ENCODE data around the gene TCTN1. TPM values are rescaled to one million over a fixed set of nuclear protein-coding genes. Genes with fewer than 3 reads are reported as not detected.

Gene TCTN1
- total RNA-seq, 1 donor from 2014 or later: 24.4 TPM

DNA sequence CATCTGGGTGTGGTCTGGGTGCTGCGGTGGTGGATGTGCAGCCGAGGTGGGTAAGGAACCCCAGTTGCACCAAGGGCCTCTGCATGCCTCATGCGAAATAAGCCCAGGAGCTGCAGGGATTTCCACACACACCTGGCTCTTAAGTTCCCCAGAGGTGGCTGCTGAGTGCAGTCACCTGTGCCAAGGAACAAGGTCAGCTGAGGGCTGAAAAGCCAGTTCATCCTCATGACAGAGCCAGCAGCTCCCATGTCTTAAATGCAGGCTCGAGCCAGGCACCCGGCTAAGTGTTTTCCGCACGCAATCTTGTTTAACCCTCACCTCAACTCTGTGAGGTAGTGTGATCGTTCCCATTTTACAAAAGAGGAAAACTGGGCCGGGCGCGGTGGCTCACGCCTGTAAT, 65.3 kb downstream of the TCTN1 start:
- TF ChIP-seq, protein P1, sequence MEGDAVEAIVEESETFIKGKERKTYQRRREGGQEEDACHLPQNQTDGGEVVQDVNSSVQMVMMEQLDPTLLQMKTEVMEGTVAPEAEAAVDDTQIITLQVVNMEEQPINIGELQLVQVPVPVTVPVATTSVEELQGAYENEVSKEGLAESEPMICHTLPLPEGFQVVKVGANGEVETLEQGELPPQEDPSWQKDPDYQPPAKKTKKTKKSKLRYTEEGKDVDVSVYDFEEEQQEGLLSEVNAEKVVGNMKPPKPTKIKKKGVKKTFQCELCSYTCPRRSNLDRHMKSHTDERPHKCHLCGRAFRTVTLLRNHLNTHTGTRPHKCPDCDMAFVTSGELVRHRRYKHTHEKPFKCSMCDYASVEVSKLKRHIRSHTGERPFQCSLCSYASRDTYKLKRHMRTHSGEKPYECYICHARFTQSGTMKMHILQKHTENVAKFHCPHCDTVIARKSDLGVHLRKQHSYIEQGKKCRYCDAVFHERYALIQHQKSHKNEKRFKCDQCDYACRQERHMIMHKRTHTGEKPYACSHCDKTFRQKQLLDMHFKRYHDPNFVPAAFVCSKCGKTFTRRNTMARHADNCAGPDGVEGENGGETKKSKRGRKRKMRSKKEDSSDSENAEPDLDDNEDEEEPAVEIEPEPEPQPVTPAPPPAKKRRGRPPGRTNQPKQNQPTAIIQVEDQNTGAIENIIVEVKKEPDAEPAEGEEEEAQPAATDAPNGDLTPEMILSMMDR (IDR thresholded peaks at IDR 0.05; ENCODE audit: unreplicated experiment): no peak

DNA sequence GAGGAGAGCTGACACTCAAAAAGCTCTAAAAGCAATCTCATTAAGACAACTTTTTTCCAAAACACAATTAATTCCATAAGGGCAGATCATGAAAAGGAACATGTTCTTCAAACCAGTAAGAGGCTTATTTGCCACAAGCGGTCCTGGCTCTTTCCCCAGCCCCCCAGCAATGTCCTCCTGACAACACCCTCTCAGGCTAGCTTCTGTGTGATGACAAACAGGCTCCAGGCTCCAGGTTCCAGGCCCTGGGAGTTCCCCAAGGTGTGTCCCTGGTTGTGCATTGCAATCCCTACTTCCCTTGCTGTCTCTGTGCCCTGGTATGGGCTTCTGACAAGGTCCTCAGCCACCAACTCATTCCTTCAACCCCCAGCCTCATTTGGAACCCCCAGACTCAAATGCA, 66.1 kb downstream of the TCTN1 start:
- TF ChIP-seq, protein P1 (IDR thresholded peaks at IDR 0.05; ENCODE audit: unreplicated experiment): no peak
- Mint-ChIP-seq H3K4me3 (ENCODE audit: unreplicated experiment) (no peak overlapping the region), H3K9me3 (ENCODE audit: unreplicated experiment) (no peaks in the 10 kb centered on the region), H3K27ac (ENCODE audit: unreplicated experiment) (no peak overlapping the region), H3K4me1 (ENCODE audit: unreplicated experiment) (peaks cover 9% of the 10 kb centered on the region), H3K27me3 (ENCODE audit: unreplicated experiment) (peaks cover 2% of the 10 kb centered on the region), H3K36me3 (ENCODE audit: low read depth, unreplicated experiment) (peaks cover 4% of the 10 kb centered on the region)
- DNase-seq (ENCODE audit: low spot score): no peak

More for the DNA sequence above, 65.3 kb downstream of the TCTN1 start:
- Mint-ChIP-seq H3K9me3 (ENCODE audit: unreplicated experiment) (no peaks in the 10 kb centered on the region), H3K36me3 (ENCODE audit: low read depth, unreplicated experiment) (peaks cover 10% of the 10 kb centered on the region), H3K4me1 (ENCODE audit: unreplicated experiment) (peaks cover 9% of the 10 kb centered on the region), H3K27me3 (ENCODE audit: unreplicated experiment) (peaks cover 2% of the 10 kb centered on the region), H3K4me3 (ENCODE audit: unreplicated experiment) (no peak overlapping the region), H3K27ac (ENCODE audit: unreplicated experiment) (no peak overlapping the region)
- DNase-seq (ENCODE audit: low spot score): no peak

DNA sequence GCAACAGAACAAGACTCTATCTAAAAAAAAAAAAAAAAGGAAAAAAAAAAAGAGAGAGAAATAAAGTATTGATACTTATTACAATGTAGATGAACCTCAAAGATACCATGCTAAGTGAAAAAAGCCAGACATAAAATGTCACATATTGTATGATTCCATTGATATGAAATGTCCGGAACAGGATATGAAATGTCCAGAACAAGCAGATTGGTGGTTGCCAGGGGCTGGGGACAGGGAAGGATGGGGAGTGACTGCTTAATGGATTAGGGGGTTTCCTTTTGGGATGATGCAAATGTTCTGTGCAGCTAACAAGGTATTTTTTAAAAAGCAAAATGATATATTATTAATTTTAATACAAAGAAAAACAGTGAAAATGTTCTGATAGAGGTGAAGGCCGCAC, 70.0 kb downstream of the TCTN1 start:
- Mint-ChIP-seq H3K4me1 (ENCODE audit: unreplicated experiment) (peaks cover 5% of the 10 kb centered on the region), H3K4me3 (ENCODE audit: unreplicated experiment) (no peak overlapping the region), H3K27ac (ENCODE audit: unreplicated experiment) (no peak overlapping the region), H3K9me3 (ENCODE audit: unreplicated experiment) (no peaks in the 10 kb centered on the region), H3K27me3 (ENCODE audit: unreplicated experiment) (peaks cover 7% of the 10 kb centered on the region), H3K36me3 (ENCODE audit: low read depth, unreplicated experiment) (peaks cover 10% of the 10 kb centered on the region)
- TF ChIP-seq, protein P1 (IDR thresholded peaks at IDR 0.05; ENCODE audit: unreplicated experiment): no peak
- DNase-seq (ENCODE audit: low spot score): no peak

DNA sequence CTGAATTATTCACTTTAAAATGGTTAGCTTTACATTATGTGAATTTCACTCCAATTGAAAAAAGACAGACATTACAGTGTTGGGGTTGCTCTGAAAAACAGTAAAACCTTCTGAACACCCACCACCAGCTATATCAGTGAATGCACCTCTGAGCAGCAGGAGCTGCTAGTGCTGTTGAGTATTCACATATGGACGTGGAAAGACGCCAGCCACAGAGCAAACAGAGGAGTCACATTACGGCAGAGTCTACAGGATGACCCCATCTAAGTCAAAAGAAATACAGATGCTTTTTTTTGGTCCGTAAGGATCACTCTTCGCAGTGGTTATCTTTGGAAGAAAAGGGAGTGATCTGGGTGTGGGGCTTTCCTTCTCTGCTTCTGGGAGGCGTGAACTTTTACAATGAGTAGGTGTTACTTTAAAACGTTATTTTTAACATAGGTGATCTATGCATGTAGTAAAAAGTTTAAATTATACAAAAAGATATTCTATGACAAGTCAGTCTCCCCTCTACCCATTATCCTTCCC, 70.4 kb downstream of the TCTN1 start:
- no peak overlapping the region for H3K27ac Mint-ChIP-seq (ENCODE audit: unreplicated experiment)
- peaks cover 10% of the 10 kb centered on the region for H3K36me3 Mint-ChIP-seq (ENCODE audit: low read depth, unreplicated experiment)
- no peaks in the 10 kb centered on the region for H3K9me3 Mint-ChIP-seq (ENCODE audit: unreplicated experiment)
- no peak overlapping the region for H3K4me3 Mint-ChIP-seq (ENCODE audit: unreplicated experiment)
- DNase-seq (ENCODE audit: low spot score): no peak
- peaks cover 6% of the 10 kb centered on the region for H3K4me1 Mint-ChIP-seq (ENCODE audit: unreplicated experiment)
- TF ChIP-seq, protein P1 (IDR thresholded peaks at IDR 0.05; ENCODE audit: unreplicated experiment): no peak
- H3K27me3 Mint-ChIP-seq (ENCODE audit: unreplicated experiment): peaks cover 7% of the 10 kb centered on the region

DNA sequence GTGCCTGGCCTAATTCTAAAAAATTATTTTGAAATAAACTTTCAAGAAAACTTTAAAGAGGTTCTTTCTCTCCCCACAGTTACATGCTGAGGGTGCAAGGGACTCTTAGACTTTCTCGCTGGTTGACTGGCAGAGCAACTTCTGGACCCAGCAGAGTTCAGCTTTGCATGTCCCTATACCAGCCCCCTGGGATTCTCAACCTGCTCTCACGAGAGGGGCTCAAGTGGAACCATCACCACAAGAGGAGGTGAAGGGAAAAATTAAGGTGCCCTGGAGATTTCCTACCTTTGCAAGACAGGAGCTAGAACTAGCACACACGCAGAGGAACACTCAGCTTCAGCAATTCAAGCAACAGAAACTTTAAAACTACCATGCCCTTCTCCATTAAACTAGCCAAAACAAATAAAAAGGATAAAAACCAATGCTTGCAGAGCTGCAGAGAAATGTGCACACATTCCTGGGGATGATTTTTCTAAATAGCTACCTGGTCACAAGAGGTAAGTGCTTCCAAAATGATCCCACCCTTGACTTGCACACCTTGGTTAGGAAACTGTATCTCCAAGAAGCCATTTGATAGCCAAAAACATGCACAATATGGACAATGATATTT, 72.5 kb downstream of the TCTN1 start:
- TF ChIP-seq, protein P1 (IDR thresholded peaks at IDR 0.05; ENCODE audit: unreplicated experiment): no peak
- Mint-ChIP-seq H3K9me3 (ENCODE audit: unreplicated experiment) (no peaks in the 10 kb centered on the region), H3K4me3 (ENCODE audit: unreplicated experiment) (no peak overlapping the region), H3K27me3 (ENCODE audit: unreplicated experiment) (peaks cover 12% of the 10 kb centered on the region), H3K27ac (ENCODE audit: unreplicated experiment) (no peak overlapping the region), H3K4me1 (ENCODE audit: unreplicated experiment) (peaks cover 16% of the 10 kb centered on the region), H3K36me3 (ENCODE audit: low read depth, unreplicated experiment) (peaks cover 6% of the 10 kb centered on the region)
- no peak for DNase-seq (ENCODE audit: low spot score)

Measured in endothelial cell (in vitro differentiated cells).